HG02943 (cell line): ENCODE measurements around the gene DMRT1.
A peak's percentile ranks its signal among the peaks of the same experiment; 100 is the strongest.

Experiments
- ATAC-seq: cut with Tn5 transposase; IDR thresholded peaks from one replicate; pipeline ENCODE4 v1.9.1; 2021; ENCODE audit warnings: mild to moderate bottlenecking, low read depth, moderate library complexity; ENCODE audit not compliant: unreplicated experiment

DMRT1 gene

GRCh38 chr9:917730-918129, 76.2 kb downstream of the DMRT1 start:
- ATAC-seq: no peak

DNA sequence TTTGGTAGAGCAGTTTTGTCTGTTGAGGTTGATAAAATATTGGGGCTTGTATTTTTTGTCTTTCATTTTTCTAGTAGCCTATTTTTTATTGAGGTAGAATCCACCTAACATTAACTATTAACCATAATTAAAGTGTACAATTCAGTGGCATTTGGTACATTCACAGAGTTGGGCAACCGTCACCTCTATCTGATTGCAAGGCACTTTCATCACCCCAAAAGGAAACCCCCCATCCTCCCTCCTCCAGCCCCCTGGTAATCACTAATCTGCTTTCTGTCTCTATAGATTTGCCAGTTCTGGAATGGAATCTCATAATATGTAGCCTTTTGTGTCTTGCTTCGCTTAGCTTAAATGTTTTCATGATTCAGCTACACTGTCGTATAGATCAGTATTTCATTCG, 79.4 kb downstream of the DMRT1 start:
- no peak for ATAC-seq

DNA sequence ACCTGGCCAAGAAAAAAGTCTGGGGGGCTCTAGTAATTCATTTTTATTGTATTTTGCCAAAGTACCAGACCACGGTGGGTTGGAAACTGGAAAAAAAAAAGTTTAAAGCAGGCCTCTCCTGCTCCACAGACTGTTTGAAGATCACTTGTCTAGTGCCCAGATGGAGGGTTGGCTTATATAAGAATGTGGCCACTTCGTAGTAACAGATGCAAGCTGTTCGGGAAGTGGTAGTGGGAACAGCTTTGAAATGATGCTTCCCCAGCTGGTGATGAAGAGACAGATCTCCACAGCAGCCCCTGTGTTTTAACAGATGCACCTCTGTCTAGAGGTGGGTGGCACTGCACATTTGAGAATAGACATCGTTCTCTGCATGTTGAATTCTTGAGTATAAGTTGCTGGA, 80.7 kb downstream of the DMRT1 start:
- no peak for ATAC-seq

GRCh38 chr9:922731-923130, 81.2 kb downstream of the DMRT1 start:
- ATAC-seq: no peak

GRCh38 chr9:926976-927375, 85.5 kb downstream of the DMRT1 start:
- no peak for ATAC-seq

DNA sequence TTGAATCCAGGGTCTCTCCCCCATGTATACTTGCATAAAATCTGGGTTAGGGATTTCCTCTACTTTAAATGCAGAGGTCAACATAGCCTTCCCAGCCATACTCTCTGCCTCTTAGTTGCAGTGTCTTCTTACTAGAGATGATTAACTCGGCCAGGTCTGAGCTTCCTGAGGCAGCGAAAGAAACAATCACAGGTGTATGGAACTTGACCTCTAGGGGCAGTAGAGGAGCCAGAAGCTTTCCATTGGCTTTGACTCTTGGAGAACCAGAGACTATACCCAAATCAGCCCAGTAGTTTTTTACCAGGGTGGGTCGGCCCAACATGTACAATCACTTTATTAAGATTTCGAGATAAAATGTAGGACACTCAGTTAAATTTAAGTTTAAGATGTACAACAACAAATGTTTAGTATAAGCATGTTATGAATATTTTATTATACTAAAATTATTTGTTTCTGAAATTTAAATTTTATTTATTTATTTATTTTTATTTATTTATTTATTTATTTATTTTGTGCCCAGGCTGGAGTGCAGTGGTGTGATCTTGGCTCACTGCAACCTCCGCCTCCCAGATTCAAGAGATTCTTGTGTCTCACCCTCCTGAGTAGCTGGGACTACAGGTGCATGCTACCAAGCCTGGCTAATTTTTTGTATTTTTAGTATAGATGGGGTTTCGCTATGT, 87.0 kb downstream of the DMRT1 start:
- ATAC-seq: peak; percentile 92

DNA sequence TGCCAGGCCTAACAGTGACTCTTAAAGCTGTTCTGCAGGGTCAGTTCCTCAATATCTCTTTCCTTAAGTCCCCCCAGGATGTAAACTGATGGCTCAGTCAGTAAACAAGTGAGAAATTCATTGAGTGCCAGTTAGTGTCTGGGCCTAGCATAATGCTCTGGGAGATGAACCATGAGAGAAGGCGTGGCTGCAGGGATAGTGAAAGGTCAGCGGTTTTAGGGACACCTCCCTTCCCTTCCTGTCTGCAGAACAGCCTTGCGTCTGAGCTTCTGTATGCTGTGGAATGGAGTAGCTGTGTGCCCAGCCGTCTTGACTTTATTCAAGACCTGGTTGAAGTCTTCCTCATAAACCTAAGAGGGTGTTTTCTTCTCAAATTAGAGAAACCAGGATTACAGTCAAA, 88.2 kb downstream of the DMRT1 start:
- no peak for ATAC-seq

DNA sequence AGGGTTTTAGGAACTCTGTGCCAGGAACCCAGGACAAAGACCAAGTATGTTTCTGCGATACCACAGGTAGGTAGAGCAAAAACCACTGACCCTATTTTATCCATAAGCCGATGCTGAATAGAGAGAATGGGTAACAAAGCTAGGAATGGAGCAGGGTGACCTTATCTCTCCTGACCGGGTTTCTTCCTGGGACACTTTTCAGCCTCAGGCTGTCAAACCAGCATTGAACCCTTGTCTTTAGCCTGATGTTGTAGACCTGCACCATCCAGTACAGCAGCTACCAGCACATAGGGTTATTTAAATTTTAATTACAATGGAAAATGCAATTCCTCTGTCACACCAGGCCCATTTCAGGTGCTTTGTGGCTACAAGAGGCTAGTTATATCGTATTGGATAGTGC, 91.9 kb downstream of the DMRT1 start:
- no peak for ATAC-seq

GRCh38 chr9:935348-935965, 94.0 kb downstream of the DMRT1 start:
- no peak for ATAC-seq

- no peak for ATAC-seq
Observed at GRCh38 chr9:942805-943580, 101.5 kb downstream of the DMRT1 start.

DNA sequence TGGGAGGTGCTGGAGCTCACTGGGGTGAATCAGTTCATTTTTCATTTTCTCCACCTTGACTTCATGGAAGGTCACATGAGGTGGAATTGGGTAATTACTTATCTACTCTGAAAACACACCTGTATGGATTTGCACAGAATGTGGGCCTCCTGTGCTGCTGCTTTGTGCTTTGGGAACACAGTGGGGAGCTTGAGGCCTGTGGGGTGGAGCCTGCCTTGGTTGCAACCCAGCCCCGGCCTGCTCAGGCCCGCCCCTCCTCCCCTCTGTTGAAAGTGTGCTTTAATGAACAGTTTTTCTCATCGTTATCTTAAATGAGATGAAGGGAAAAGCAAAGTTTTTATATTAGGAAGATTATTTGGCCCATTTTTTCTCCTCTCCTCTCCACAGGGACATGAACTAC, 106.5 kb downstream of the DMRT1 start:
- ATAC-seq: no peak

DNA sequence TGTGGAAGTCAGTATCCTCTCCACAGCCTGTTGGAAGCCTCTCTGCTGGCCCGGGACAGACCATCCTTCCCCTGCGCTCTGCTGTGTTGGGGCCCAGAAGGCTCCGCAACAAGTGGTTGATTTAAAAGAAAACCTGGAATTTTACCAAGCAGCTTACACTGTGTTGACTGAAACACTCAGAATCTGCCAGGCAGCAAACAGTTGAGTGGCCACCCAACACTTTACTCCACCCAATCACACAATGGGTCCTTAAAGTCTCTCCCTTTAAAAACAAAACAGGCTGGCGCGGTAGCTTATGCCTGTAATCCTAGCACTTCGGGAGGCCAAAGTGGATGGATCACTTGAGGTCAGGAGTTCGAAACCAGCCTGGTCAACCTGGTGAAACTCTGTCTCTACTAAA, 107.0 kb downstream of the DMRT1 start:
- no peak for ATAC-seq

DNA sequence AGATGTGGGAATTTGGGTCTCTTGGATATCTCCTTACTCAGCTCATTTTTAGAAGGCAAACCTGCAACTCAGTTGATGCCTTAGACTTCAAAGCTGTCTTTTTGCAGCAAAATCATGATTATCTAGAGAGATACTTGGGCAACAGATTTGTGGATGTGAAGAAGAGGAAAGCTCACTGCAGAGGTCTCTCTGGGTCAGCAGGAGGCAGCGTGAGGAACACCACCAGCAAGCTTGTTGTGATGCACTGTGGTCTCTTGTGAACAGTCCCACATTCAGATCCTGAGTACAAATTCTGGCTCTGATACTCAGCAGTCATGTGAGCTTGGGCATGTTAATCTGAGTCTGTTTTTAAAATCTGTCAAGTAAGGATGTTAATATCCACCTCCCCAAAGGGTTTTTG, 108.6 kb downstream of the DMRT1 start:
- no peak for ATAC-seq

GRCh38 chr9:952546-952945, 111.0 kb downstream of the DMRT1 start:
- ATAC-seq: no peak

- ATAC-seq: no peak
Observed at GRCh38 chr9:959105-959504, 117.6 kb downstream of the DMRT1 start.

GRCh38 chr9:959914-960313, 118.4 kb downstream of the DMRT1 start:
- ATAC-seq: no peak

DNA sequence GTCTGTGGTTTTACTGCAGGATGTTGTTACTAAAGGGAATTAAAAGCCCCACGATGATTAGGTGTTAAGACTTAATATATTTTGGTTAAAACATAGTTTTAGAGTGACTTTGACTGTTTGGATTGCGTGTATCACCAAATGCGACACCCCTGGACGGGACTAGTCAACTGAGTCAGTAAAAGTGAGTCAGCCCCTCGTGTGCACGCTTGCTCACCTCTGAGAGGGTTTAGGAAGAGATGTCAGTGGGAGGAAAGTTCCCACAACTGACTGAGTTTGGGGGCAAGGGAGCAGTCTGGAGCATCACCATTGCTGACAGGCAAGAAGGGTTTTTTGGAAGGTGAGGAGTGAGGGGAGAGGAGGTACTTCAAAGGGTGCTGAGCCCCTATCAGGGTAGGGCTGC, 120.5 kb downstream of the DMRT1 start:
- no peak for ATAC-seq

DNA sequence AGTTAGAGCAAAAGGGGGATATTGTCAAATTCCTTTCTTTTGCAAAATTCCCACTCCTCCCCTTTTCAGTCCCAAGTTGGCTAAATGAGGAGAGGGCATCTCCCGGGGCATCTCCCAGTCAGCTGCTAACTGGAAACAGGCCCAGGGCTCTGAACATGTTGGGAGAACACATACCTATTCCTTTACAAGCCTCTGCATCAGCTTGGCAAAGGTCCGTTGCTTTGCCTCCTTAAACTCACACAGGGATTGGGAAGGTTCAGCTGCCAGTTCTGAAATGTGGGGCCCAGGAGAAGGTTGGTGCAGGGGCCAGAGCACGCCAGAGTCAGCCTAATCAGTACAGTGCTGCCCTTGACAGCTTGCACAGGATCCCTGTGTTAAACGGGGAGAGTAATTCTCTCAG, 124.0 kb downstream of the DMRT1 start:
- ATAC-seq: no peak

- no peak for ATAC-seq
Observed at GRCh38 chr9:966870-967269, 125.4 kb downstream of the DMRT1 start.

DNA sequence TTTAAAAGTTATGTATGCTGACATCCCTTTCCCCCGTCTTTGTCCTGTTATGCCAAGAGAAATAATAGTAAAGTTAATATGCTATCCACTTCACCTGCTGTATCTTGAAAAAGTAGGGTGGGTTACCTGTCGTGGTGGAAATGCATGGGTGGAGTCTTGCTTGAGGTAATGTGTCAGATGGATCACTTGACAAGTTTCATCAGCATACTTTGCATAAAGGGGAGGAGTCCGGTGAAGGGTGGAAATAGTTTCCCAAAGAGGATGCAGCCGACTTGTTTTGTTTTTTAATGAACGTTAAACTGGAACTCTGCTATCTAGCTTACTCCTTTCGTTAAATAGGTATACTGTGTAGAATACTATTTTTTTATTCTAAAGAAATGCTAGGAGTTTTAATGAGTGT, 125.9 kb downstream of the DMRT1 start:
- no peak for ATAC-seq

GRCh38 chr9:967903-968641, 126.6 kb downstream of the DMRT1 start:
- no peak for ATAC-seq
